HG02798 (cell line): ENCODE results near the gene PLD4.

Source experiments
- ATAC-seq: cut with Tn5 transposase; IDR thresholded peaks from one replicate; pipeline ENCODE4 v1.9.1; 2021; ENCODE audit warnings: mild to moderate bottlenecking; ENCODE audit not compliant: unreplicated experiment, poor library complexity

PLD4 gene

DNA sequence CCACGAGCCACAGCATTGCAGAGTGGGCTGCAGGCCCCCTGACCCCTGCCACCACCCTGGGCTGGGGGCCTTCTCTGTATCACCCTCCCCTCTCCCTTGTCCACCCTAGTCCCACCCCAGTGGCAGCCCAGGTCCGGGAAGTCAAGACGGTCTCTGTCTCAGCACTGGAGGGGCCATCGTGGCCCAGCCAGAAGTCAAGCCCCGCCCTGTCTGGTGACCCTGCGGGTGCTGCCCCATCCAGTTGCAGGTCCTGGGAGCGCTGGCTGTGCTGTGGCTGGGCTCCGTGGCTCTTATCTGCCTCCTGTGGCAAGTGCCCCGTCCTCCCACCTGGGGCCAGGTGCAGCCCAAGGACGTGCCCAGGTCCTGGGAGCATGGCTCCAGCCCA, 2.7 kb downstream of the PLD4 start:
- ATAC-seq, result no peak

DNA sequence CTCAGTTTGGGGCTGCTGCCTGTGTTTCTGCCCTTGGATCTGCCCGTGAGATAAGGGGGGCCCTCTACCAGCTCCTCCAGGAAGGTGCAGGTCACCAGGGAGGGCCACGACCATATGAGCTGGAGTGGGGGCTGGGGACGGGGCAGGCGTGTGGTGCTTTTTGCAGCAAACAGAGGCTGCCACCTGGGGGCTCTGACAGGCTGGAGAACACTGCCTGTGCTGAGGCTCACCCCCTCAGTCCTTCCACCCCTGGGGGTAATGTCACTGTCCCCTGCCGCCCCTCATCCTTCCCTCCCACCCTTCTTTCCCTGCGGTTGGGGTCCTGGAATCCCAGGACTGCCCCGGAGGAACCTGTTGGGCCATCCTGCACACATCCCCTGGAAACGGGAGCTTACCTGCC, 3.2 kb downstream of the PLD4 start:
- ATAC-seq, result no peak

DNA sequence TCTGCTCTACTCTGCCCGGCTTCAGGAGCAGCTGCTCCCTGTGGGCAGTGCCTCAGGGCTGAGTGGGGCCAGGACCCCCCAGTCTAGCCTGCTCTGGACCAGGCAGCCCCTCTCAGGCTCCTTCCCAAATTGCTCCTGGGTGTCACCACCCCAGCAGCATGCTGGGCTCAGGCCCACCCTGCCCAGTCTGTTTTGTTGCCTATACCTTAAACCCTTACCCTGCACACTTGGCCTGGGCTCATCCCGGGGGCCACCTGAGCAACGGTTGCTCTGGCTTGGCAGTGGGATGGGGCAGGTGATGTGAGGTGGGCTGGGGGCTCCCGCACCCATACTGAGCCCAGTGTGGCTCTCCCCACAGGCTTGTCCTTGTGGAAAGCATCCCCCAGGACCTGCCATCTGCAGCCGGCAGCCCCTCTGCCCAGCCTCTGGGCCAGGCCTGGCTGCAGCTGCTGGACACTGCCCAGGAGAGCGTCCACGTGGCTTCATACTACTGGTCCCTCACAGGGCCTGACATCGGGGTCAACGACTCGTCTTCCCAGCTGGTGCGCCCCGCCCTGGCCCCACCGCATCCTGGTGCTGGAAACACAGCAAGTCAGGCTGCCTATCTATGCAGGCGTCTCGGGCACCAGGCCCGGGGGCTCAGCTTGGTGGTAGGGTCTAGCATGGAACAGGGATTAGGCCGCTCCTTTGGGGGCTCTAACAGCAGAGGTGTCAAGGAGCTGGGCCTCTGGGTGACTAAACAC, 3.9 kb downstream of the PLD4 start:
- no peak for ATAC-seq

GRCh38 chr14:104929268-104930230, 4.9 kb downstream of the PLD4 start:
- ATAC-seq, result no peak

DNA sequence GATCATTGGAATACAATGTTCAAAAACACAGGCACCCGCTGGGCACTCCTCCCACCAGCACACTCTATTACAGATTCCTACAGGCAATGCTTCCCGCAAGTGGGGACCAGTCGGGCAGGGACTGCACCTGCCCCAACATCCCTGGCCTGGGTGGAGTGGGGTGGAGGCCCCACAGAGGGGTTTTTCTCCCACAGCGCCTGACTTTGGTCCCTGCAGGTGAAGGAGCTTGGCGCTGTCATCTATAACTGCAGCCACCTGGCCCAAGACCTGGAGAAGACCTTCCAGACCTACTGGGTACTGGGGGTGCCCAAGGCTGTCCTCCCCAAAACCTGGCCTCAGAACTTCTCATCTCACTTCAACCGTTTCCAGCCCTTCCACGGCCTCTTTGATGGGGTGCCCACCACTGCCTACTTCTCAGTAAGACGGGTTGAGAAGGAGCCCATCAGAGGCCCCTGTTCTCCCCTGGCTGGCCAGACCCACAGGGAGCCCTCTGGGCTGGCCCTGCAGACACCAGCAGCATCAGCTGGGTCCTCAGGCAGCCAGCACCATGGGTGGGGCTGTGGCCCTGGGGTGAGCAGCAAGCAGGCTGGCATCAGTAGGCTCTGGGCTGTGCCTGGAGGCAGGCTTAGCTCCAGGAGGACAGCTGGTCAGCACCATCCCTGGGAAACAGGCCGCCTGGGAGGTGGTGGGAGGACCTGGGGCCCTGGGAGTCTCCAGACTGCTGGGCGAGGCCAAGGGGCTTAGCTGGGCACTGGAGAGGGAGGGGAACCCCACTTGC, 6.0 kb downstream of the PLD4 start:
- no peak for ATAC-seq

DNA sequence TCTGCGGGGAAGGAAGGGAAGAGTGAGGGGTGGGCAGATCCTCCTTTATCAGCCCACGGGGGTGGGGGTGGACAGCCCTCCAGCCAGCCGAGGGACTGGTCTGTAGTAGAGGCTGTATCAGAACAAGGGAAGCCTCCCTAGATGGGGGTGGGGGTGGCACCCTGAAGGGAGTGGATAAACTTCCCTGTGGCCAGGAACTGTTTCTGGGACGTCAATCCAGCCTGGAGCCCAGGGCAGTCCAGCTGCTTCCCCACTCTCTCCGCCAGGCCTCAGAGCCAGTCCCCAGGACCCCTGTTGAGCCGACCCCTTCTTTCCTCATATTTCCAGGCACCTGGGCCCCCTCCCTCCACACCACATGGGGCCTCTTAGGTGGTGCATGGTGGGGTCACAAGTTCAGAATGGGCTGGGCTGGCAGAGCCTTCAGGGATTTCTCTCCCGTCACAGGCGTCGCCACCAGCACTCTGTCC, 6.7 kb downstream of the PLD4 start:
- ATAC-seq, result no peak

DNA sequence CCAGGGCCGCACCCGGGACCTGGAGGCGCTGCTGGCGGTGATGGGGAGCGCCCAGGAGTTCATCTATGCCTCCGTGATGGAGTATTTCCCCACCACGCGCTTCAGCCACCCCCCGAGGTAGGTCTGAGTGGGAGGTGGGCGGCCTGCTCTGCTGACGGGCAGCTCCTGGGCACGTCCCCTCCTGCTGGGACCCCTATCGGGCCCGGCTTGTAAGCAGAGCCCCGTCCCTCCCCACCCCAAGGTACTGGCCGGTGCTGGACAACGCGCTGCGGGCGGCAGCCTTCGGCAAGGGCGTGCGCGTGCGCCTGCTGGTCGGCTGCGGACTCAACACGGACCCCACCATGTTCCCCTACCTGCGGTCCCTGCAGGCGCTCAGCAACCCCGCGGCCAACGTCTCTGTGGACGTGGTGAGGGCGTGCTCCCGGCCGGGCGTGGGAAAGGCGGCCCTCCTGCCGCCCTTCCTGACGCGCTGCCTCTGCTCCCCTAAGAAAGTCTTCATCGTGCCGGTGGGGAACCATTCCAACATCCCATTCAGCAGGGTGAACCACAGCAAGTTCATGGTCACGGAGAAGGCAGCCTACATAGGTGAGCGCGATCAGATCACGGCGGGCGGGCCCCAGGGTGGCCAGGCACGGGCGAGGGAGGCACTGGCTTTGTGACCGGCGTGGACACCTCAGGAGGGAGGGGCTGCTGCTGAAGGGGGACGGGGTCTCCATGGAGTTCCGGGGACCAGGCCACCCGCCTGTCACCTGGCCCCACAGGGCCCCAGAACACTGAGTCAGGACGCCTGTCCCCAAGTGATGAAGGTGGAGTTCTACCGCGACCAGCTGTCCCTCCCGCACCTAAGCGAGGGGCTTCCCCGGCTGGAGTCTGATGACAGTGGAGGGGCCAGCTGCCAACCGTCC, 7.3 kb downstream of the PLD4 start:
- no peak for ATAC-seq

DNA sequence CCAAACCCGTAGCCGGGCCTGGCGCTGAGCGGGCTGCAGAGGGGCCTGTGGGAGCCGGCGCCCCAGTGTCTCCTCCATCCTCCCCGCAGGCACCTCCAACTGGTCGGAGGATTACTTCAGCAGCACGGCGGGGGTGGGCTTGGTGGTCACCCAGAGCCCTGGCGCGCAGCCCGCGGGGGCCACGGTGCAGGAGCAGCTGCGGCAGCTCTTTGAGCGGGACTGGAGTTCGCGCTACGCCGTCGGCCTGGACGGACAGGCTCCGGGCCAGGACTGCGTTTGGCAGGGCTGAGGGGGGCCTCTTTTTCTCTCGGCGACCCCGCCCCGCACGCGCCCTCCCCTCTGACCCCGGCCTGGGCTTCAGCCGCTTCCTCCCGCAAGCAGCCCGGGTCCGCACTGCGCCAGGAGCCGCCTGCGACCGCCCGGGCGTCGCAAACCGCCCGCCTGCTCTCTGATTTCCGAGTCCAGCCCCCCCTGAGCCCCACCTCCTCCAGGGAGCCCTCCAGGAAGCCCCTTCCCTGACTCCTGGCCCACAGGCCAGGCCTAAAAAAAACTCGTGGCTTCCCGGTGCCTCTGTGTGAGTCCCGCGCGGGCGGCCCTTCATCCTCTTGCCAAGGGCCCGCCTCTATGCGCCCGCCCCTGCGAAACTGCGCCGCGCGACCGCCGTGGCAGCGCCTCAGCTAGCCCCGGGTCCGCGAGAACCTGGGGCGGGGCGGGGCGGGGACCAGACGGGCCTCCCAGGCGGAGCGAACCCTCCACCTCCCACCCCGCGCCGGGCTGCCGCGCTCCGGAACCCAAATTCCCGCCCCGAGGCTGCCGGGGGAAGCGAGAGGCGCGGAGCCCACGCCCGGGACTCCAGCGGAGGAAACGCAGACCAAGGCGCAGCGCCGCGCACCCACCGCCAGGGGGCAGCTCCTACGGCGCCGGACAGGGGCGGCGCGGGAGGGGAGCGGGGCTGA, 8.3 kb downstream of the PLD4 start:
- ATAC-seq, result peak; percentile 45

DNA sequence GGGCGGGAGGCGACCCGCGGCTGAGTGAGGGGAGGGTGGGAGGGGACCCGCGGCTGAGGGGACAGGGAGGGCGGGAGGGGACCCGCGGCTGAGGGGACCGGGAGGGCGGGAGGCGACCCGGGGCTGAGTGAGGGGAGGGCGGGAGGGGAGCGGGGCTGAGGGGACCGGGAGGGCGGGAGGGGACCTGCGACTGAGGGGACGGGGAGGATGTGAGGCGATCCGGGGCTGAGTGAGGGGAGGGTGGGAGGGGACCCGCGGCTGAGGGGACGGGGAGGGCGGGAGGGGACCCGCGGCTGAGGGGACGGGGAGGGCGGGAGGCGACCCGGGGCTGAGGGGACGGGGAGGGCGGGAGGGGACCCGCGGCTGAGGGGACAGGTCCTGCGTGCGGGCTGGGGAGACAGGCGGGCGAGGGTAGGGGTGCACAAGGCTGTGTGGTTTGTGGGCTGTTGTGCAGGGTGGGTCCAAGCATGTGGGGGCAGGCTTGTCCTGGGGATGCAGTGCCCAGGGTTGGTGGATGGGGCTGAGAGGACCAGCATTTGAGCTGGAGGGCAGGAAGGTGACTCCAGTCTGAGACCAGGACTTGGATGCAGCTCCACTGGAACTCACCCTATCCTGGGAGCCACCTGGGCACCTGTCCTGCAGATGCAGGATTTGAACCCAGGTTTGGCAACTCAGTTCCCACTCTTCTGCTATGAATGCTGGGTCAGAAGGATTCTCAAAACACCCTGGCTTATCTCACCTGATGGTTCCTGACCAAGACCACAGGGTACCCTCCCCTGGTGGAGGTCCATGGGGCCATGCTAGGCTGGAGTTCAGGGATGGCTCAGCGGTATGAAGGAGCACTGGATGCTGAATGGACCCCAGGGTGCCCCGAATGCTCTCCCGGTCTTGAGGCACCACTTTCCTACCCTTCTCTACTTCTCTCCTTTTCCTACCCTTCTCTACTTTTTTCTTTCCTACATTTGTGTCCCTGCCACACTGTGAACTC, 9.4 kb downstream of the PLD4 start:
- ATAC-seq, result no peak

DNA sequence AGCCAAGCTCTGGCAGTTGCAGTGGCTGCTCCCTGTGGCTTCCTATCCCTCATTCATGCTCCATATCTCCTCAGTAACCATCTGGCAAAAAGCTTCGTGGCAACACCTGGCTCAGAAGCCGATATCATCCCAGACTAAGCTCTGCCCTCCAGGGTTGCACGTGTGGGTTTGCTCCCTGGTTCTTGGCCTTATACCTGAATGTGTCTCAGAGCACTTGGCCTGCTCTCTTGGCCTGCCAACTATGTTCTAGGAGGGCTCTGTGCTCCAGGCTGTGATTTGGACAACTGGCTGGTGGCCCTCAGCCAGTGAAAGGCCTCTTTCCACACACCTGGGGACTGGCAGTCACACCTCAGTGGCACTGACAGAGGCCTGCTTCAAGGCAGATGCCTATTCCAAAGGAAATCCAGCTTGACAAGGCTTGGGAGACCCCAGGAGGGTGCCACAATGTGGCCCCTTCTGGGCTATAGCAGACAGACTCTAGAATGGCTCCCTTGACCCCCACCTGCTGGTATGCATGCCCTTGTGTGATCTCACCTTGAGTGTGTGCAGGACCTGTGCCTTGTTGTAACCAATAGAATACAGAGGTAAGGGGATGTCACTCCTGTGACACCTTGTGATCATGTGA, 10.5 kb downstream of the PLD4 start:
- no peak for ATAC-seq

DNA sequence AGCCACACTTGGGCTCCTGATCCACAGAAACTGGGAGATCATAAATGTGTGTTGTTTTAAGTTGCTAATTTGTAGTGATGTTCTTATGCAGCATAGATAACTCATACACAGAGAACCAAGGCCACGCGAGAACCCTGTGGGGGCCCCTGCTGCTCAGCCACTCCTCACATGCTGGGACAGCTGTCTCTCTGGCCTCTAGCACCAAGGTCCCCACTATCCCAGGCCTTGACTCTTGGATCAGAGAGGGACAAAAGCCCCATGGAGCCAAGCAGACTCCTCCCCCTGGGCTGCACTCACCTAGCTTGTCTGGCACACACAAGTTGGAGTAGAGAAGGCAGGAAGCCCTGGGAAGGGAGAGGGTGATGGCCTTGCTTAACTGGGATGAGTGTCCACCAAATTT, 11.3 kb downstream of the PLD4 start:
- ATAC-seq, result no peak

- no peak for ATAC-seq
Measured at GRCh38 chr14:104936361-104937155, 11.9 kb downstream of the PLD4 start.

DNA sequence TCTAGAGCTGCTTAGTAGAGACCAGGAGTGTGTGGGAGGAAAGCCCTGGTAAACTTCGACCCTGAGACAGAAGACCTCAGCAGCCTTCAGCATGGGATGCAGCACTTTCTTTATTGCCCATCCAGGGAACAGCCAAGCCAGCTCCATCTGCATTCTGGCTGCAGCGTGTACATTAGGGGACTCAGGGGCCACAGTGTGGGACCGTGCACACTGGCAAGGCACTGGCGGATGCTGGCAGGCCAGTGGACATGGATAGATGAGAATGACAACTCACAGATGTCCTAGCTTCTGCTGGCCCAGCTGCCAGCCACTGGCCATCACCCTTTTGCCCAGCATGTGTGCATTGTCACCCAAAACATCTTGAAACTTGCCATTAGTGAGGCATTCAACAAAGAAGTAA, 12.5 kb downstream of the PLD4 start:
- no peak for ATAC-seq

GRCh38 chr14:104937694-104938365, 13.2 kb downstream of the PLD4 start:
- no peak for ATAC-seq

DNA sequence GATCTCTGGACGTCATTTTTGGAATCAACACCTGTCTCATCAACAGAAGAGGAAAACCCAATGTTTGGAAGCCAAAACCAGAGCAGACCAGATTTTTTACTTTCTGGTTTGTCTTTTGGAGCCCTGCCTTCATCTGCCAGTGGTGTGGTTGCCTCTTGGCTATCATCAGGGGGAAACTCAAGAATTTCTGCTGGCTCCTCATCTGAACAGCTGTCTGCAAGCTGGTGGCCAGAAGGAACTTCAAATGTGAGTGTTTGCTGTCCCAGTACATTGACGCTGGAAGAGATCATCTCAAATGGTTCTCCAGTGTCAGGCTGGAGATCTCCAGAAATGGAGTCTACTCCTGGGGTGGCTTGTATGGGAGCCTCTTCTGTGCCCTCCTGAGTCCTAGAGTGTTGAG, 13.8 kb downstream of the PLD4 start:
- ATAC-seq, result no peak

- no peak for ATAC-seq
Measured at GRCh38 chr14:104938960-104939359, 14.3 kb downstream of the PLD4 start.
